GM21619 (cell line): Measurements from ENCODE around the gene CAPN9.
"Not testable (repeated sequence)": the region's sequence is repeated elsewhere in the genome, so short reads cannot be mapped to it uniquely, and the experiment has no call there.

Experiments
- ATAC-seq: cut with Tn5 transposase; IDR thresholded peaks from one replicate; pipeline ENCODE4 v1.9.1; 2021; ENCODE audit not compliant: unreplicated experiment

The CAPN9 gene

DNA sequence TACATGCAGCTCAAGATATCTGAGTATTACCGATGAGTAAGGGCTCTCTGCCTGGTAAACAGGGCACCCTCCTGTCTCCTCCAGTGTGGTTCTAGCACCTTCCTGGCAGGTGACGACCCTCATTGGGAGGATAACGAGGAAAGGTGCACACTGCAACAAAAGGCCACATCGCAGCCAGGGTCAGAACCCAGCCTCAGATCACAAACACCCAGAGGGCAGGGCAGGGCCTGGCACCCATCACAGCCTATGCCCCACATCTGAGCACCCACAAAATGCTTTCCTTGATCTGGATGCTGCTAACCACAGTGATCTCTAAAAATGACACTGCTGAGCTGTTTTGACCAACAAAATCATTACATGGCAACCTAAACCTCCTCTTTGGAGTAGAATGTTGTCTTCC, 97.4 kb downstream of the CAPN9 start:
- ATAC-seq, result no peak

DNA sequence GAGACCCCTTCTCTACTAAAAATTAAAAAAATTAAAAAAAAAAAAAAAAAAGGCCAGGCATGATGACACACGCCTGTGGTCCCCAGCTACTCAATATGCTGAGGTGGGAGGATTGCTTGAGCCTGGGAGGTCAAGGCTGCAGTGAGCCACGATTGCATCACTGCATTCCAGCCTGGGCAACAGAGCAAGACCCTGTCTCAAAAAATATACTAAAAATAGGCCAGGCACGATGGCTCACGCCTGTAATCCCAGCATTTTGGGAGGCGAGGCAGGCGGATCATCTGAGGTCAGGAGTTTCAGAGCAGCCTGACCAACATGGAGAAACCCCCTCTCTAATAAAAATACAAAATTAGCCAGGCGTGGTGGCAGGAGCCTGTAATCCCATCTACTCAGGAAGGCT, 98.0 kb downstream of the CAPN9 start:
- ATAC-seq, result not testable (repeated sequence)

- ATAC-seq, result no peak
These were observed 101.0 kb downstream of the CAPN9 start for GRCh38 chr1:230848235-230848634.

DNA sequence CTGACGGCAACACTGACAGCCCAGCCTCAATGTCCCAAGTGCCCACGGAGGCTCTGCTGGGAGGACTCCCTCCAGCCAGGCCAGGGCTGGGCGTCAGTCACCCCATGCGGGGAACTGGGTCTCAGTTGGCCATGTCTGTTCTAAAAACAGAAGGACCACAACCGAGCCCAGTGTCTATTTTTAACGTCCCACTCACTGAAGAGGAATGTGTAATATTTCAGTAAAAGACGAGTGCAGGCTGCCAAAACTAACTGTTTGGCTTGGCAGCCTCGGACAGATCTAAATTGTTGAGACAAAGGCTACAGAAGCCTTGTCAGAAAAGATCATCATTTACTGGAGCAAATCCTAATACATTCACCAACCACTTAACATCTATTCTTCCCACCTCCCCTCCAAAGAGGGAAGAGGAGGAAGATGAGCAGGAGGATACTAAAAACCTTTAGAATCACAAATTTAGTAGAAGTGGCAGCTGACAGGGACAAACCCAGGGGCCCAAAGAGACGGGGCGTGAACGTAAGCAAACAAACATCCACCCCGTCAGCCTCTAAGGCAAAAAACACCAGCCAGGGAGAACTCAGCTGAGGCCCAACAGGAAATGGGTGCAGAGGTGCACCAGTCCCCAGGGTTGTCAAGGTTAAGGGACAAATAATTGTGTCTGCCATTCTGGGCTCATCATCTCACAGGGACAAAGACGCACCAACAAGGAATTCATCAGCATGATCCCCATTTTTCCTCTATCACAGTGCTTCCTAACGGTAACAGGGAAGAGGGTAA, 102.5 kb downstream of the CAPN9 start:
- no peak for ATAC-seq

- no peak for ATAC-seq
These were observed 103.4 kb downstream of the CAPN9 start for GRCh38 chr1:230850547-230850946.

DNA sequence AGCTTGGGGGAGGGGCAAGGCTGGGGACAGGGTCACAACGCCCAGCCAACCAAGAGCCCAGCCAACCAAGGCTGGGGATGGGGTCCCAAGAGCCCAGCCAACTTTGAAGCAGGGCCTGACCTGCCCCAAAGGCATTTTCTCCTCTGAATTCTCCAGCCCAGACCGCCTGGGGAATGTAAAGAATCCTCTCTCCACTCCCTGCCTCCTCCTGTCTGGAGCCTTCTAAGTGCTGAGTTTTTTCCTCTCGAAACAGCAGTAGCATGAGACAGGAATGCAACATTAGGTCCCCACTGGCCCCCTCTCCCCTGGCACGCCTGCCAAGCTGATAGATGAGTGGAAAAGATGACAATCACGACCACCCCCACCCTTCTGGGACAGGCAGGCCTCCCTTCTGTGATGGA, 104.1 kb downstream of the CAPN9 start:
- ATAC-seq, result no peak
